Peyer's patch (tissue), 4 donors: Measurements from ENCODE around the gene NDUFA11.

Experiments
- CTCF ChIP-seq, 6 experiments: fragments of 450-650 bp in 4 of 6; fragments of 200-600 bp in 2 of 6; sonication (generic) in 1 of 6; IDR thresholded peaks; one replicate each; pipeline ENCODE4 v1.5.1; 2017 to 2019; ENCODE audit warnings: antibody characterized with exemption in 6 of 6, mild to moderate bottlenecking in 3 of 6, moderate library complexity in 1 of 6
- POLR2A ChIP-seq, 2 donors: fragments of 450-650 bp; IDR thresholded peaks; one replicate each; pipeline ENCODE4 v1.5.1; 2017; ENCODE audit warnings: antibody characterized with exemption in 2 of 2, mild to moderate bottlenecking in 2 of 2, moderate library complexity in 2 of 2

- no peak for TF ChIP-seq CTCF (IDR thresholded peaks at IDR 0.05)
- no peak for TF ChIP-seq POLR2A (IDR thresholded peaks at IDR 0.05)
These were observed 13.5 kb downstream of the NDUFA11 start for GRCh38 chr19:5890099-5890498.
